NCI-H748 treated with DMSO at 0.1 percent for 48 hours (cell line): ENCODE results near the gene RNF220.

Source experiments
- DNase-seq: peaks from one replicate; lab custom pipeline; 2025; lab: John Stamatoyannopoulos, UW

The RNF220 gene

GRCh38 chr1:44587796-44588460, 182.9 kb downstream of the RNF220 start:
- no peak for DNase-seq

DNA sequence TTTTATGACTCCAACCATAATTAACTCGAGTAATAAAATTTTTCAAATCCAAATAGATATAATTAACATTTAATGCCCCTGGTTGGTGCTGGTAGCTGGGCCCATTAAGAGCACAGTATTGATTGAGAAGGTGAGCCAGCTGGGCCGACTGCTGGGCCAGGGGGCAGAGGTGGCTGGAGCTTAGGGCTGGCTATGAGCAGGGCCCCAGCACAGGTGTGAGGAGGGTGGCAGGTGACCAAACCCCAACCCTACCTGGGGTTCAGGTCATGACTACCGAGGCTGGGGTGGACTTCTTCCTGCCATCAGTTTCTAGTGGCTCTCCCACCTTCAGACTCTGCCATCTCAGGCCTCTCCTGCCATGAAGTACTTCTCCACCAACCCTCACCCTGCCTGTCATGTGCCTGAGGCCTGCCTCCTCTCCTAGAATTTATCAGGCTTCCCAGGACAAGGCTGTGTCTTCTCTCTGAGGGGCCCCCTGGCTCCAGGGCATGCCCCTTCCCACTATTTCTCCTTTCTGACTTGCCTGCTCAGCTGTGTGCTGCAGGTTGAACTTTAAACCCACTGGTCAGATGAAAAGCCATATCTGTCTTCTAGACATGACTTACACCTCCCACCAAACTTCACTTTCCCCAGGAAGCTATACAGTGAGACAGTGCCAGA, 183.6 kb downstream of the RNF220 start:
- no peak for DNase-seq

GRCh38 chr1:44590475-44590874, 185.4 kb downstream of the RNF220 start:
- no peak for DNase-seq

- DNase-seq, result no peak
Measured at GRCh38 chr1:44591381-44591780, 186.3 kb downstream of the RNF220 start.

GRCh38 chr1:44592208-44593145, 187.4 kb downstream of the RNF220 start:
- no peak for DNase-seq

DNA sequence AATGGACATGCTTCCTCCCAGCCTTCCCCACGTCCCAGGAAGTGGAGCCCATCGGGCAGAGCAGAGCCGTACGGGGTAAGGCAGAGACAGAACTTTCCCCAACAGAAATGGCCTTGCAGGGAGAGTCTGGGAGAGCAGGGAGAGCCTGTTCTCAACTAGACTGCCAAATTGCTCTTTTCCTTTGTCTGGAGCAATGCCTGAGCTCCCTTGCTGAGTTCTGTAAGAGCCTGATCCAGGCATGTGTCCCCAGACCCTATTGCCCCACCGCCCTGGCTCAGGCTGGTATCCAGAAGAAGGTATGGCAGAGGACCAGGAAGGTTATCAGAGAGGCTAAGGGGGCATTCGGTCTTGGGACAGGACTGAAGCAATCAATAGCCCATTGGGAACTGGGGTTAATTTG, 189.3 kb downstream of the RNF220 start:
- DNase-seq, result no peak

GRCh38 chr1:44594871-44595735, 190.0 kb downstream of the RNF220 start:
- DNase-seq, result no peak

GRCh38 chr1:44596511-44596910, 191.5 kb downstream of the RNF220 start:
- no peak for DNase-seq

DNA sequence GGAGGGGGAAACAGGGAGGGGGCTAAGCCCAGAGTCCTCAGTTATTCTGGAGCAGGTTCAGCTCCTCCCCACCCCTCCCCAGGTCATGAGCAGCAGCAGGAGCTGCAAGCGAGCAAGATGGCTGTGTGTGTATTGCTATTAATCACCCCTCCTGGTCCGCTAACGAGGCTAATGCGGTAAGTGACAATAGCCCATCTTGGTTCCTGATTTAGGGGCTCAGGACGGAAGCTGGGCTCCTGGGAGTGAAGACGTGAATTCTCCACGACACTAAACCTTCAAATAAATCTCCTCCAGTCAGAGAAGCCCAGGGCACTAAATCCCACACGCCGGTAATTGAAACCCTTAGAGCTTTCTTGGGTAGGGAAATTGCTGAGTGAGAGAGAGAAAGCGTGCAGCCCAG, 193.1 kb downstream of the RNF220 start:
- DNase-seq, result no peak

DNA sequence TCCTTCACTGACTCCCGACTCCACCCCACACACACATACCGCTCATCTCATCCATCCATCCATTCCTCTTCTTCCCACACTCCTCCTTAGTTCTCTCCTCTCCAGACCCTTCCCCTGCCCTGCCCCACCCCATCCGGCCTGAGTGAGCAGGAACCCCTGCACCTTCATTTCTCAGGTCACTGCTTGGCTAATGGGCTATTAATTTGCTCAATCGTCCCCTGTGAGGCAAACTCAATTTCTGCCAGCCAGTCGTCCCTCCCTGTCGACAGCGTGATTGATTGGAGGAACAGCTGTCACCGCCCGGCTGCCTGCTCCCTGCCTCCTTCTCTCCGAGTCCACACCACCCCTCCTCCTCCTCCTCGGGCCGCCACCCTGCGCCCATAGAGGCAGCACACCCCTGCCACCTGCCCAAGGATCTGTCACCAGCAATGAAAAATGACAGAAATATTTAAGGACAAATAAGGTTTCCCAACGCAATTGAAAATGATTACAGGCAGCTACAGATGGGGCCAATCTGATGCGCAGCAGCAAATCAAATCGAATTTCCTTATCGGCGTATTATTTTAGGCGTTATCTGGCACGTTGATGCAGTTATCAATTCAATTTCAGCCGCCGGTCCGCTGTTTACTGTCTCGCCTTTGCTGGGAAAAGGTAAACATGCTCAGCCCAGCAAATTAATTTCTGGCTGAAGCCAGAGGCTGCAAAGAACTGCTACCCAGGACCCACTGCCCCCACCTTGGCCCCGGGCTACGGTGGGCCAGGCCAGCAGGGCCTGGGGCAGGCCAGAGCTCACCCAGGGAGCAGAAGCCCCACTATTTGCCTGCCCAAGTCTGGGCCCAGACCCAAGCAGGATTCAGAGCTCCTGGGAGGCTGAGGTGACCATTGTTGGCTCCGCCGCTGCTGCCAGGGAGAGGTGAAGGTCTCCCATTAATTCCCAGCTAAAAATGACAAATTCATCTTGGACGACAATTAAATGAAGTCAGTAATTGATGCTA, 197.9 kb downstream of the RNF220 start:
- peak; percentile 35 for DNase-seq

GRCh38 chr1:44603718-44604117, 198.7 kb downstream of the RNF220 start:
- peak; percentile 61 for DNase-seq

GRCh38 chr1:44604157-44604955, 199.3 kb downstream of the RNF220 start:
- DNase-seq, result no peak

DNA sequence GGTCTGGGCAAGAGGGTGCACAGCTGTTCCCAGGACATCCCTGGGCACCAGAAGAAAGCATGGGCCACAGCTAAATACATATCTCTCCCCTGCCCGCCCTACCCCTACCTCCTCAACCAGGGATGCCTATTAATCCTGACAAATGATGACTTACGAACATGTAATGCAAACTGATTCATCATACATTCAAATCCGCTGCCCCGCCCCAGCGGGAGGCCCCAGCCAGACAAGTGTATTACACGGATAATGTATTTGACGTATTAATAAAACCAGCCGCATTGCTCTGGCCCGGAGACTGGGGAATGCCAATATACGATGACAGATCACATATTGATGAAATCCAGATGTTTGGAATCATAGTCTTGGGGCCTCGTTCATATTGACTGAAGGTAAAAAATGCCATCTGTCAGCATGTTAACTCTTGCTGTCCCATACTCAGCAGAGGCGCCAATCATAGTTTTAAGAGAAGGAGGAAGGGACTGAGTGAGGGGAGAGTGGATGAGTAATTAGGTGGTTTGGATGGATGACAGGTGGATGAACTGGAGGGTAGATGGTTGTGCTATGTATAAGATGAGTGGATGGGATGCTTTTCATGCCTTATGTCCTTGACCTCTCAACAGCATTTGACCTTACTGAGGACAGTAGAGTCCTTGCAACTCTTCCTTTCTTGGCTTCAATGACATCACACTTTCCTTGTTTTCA, 201.0 kb downstream of the RNF220 start:
- no peak for DNase-seq

GRCh38 chr1:44606701-44607281, 201.7 kb downstream of the RNF220 start:
- DNase-seq, result no peak

DNA sequence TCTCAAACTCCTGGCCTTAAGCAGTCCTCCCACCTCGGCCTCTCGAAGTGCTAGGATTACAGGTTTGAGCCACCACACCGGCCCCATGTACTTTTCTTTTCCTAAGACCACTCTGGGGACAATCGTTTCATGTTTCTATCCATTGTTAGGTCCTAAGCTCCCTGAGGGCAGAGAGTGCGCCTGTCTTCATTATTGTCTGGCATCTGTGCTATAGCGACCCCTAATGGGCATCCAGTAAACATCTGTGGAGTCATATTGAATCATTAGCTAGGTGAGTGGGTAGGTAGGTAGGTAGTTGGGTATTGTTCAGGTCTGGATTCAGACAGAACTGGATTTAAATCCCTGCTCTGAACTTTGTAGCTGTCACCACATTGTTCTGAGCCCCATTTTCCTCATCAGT, 203.1 kb downstream of the RNF220 start:
- no peak for DNase-seq

- no peak for DNase-seq
Measured at GRCh38 chr1:44609412-44609767, 204.3 kb downstream of the RNF220 start.

DNA sequence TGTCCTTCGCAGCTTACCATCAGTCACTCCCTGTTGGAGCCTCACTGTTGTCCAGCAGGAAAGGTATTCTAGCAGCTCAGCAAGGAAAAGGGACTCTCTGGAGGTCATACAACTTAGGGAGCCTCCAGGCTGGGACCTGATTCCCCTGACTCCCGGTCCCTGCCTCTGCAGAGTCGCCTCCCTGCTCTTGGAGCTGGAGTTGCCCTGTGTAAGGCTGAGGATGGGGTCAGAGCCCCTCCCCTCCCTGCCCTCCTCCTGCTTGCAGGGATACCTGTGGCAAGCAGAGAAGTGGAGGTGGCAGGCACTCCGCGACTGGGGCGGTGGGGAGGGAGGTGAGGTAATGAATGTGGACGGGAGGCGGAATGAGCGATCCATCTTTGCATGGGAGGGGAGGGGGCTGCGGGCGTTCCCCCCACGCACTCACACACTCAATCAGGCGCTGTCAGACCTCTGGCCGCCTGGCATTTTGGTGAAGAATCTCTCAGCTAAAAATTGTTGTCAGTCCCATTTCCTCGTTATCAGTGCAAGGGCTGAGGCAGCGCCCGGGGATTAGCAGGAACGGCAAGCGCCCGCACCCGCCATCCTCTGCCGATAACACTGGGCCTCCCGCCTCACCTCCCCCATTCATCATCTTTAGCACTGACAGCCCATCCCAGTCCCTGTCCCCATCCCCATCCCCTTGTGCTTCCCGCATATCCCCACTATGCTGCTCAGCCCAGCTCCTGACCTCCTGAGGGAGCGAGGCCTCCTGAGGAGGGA, 204.9 kb downstream of the RNF220 start:
- DNase-seq, result no peak

- DNase-seq, result no peak
Measured at GRCh38 chr1:44610527-44611148, 205.6 kb downstream of the RNF220 start.
